Fibroblast of villous mesenchyme (primary cell): Measurements from ENCODE around the gene LGI4. TPM values are rescaled to one million over a fixed set of nuclear protein-coding genes. Genes with fewer than 3 reads are reported as not detected.

Experiments used
- DNase-seq: peaks from one replicate; pipeline ENCODE4 v3.0.0-alpha.2; 2010; ENCODE audit warnings: low read depth
- H3K4me3 ChIP-seq: 2 replicates; pipeline ENCODE4 v1.5.1; 2011; ENCODE audit warnings: low read depth, mild to moderate bottlenecking, low read length
- total RNA-seq: library from RNA; depleted of rRNA; stranded (reverse); fragments of >200 nt; gene quantifications from 2 replicates; pipeline ENCODE4 v1.2.3, GENCODE V29; 2012
- TF ChIP-seq, protein P1 (sequence below): IDR thresholded peaks from 2 replicates; pipeline ENCODE4 v1.5.1; 2012; ENCODE audit warnings: low read depth, mild to moderate bottlenecking, low read length; ENCODE audit not compliant: insufficient read depth

Gene LGI4
- total RNA-seq, 1 donor, result not detected

DNA sequence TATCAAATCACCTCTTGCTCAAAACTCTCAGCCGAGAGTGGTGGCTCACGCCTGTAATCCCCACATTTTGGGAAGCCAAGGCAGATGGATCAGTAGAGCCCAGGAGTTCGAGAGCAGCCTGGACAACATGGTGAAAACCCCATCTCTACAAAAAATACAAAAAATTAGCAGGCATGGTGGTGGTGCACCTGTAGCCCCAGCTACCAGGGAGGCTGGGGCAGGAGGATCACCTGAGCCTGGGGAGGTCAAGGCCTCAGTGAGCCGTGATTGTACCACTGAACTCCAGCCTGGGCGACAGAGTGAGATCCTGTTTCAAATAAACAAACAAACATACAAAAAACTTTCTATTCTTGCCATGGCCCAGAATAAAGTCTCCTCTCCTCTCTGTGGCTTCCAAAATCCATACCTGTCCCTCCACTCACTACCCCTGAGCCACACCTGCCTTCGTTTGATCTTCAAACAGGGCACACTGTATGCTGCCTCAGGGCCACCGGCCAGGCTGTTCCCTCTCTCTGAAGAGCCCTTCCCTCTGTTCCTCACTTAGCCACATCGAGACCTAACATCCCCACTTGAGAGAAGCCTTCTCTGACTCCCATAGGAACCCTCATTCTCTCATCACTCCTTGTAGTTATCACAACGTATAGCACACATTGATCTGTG lies 6.3 kb downstream of the LGI4 start:
- H3K4me3 ChIP-seq, result no peak overlapping the region
- no peak for DNase-seq
- TF ChIP-seq, protein P1, sequence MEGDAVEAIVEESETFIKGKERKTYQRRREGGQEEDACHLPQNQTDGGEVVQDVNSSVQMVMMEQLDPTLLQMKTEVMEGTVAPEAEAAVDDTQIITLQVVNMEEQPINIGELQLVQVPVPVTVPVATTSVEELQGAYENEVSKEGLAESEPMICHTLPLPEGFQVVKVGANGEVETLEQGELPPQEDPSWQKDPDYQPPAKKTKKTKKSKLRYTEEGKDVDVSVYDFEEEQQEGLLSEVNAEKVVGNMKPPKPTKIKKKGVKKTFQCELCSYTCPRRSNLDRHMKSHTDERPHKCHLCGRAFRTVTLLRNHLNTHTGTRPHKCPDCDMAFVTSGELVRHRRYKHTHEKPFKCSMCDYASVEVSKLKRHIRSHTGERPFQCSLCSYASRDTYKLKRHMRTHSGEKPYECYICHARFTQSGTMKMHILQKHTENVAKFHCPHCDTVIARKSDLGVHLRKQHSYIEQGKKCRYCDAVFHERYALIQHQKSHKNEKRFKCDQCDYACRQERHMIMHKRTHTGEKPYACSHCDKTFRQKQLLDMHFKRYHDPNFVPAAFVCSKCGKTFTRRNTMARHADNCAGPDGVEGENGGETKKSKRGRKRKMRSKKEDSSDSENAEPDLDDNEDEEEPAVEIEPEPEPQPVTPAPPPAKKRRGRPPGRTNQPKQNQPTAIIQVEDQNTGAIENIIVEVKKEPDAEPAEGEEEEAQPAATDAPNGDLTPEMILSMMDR, result no peak

DNA sequence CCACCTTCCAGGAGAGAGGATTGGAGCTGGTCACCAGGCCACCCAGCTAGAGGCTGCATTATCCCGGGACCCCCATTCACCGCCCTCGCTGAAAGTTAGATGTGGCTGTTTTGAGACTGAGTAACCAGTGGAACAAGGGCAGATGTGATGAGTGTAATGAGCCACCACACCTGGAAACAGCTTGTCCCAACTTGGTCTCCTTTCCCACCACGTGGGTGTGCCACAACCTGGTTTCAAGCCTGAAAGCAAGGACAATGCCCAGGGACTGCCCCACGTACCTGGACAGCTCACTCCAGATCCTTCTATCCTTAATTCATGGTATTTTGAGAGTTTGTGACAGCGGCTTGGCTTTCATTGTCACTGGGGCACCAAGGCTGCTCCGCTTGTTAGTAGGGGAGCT lies 7.0 kb downstream of the LGI4 start:
- TF ChIP-seq, protein P1, result no peak
- no peak overlapping the region for H3K4me3 ChIP-seq
- DNase-seq, result no peak

DNA sequence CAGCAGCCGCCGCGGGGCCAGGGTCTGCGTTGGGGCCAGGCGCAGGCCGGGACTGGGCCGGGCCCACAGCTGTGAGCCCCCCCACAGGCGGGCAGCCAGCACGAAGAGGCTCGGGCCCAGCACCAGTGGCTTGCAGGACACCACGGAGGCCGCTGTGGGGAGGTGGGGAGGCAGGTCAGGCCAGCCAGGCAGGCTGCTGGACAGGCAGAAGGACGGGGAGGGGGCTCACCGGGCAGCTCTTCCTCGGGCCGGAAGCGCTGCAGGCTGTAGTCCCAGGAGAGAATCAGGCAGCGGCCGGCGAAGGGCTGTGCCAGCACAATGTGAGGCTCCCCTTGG lies 8.3 kb downstream of the LGI4 start:
- H3K4me3 ChIP-seq, result no peak overlapping the region
- TF ChIP-seq, protein P1, result no peak
- DNase-seq, result no peak

DNA sequence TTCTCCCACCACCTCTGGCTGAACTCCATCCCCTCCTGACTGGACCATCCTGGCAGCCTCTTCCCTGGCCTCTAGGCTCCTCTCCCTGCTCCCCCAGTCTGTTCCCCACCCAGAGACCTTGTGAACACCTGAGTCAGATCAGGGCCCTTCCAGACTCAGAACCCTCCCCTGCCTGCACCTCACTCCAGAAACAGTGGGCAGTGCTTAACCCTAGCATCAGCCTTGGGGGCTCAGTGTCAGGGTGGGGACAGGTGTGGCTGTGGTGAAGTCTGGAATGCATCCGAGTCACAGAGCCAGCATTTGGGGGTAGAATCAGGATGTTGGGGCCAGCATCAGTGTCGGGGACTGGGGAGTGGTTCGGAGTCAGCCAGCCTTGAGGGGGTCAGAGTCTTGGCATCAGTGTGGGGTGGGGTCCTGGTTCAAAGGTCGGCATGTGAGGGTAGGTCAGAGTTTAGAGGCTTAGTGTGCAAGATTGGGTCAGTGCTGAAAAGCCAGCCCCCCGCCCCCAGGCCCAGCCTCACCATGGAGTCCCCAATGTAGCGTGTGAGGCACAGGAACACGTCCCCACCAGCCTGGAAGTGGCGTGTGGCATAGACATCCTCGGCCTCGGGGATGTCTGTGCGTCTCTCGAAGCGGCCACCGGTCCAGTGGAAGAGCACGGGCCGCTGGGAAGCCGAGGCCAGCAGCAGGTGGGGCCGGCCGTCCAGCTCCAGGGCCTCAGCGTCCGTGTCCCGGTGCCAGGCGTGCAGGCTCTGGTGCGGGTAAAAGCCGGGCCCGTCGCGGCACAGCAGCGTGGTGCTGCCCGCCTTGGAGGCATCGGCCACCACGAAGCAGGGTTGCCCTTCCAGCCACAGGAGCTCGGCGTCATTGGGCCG lies 8.9 kb downstream of the LGI4 start:
- TF ChIP-seq, protein P1, result no peak
- H3K4me3 ChIP-seq, result no peak overlapping the region
- DNase-seq, result no peak

DNA sequence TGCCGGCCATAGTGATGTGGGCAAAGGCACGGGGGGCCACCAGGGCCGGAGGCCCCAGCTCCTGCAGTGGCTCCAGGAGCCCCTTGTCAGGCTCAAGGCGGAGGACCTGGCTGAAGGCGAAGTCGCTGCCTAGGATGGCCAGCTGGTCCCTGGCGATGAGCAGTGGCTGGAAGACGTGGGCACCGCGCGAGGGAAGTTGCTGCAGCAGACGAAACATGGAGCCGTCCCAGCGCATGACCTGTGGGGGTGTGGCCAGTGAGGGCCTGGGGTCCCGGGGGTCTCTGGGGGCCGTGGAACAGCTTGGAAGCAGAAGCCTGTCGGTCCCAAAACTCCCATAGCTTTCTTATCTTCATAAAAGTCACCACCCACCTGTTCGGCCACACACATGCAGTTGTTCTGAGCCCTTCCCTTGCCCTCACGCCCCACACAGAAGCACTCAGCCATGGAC lies 9.6 kb downstream of the LGI4 start:
- DNase-seq, result no peak

DNA sequence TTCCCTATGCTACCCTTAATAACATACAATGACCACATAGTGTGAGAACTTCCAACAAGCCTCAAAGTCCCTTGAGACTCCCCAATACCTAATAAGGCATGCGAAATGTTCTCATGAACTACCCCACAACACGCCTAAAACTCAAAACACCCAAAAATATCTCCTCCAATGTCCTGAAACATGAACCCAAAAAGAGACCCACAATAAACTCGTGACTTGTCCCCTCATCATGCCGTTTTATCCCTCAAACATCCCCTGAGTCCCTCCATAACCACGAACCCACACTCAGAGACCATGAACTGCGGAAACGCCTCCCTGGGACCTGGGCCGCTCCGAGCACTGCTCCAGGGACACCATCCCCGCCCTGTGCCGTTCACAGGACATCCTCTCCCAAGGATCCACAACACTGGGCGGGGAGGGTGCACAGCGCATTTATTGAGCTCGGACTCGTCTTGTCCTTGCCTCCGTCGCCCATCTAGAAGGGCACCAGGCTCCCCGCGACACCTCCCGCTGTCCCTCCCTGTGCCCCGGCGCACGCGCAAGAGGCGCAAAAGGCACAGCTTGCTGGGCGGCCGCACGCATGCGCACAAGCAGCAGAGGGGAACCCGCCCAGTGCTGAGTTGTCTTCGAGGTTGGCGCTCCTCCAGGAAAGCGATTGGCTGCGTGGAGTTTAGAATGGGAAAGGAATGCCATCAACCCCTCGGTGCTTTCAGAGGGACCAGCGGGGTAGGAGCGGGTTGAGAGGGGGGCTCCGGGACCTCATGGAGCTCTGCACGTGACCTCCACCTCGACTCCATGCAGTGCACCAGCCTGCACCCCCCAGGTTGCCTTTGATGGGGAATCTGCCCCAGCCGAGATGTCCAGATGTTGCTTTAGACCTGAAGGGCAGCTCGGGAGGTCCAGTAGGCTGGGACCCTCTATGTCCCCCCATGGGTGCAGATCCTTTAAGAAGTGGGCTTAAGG lies 10.5 kb downstream of the LGI4 start:
- peak overlapping the region; percentile 73 for H3K4me3 ChIP-seq
- TF ChIP-seq, protein P1, result no peak

More for the DNA sequence above, 9.6 kb downstream of the LGI4 start:
- H3K4me3 ChIP-seq, result no peak overlapping the region
- TF ChIP-seq, protein P1, result no peak

More for the DNA sequence above, 10.5 kb downstream of the LGI4 start:
- peak; percentile 88 for DNase-seq
